GM12878 (cell line): Measurements from ENCODE around the gene SENP7. TPM values are rescaled to one million over a fixed set of nuclear protein-coding genes. Genes with fewer than 3 reads are reported as not detected.

Experiments used
- ATAC-seq: fragments of 200-7000 bp; cut with Tn5 transposase; 3 replicates; pipeline ENCODE4 v1.9.1; 2020; ENCODE audit warnings: mild to moderate bottlenecking, moderate library complexity
- BruUV-seq: library from RNA; stranded (reverse); fragments of 400-500 nt; replicated peaks from 2 replicates; lab custom pipeline; 2021; lab: Mats Ljungman, UMichigan
- CTCF ChIA-PET: fragments of 300-600 bp; sonication (Branson Sonifier 250); formaldehyde crosslinking; extraction: SDS; loops from one replicate; lab custom pipeline; 2021; ENCODE audit warnings: inconsistent platforms; lab: Yijun Ruan, JAX
- POLR2A ChIA-PET: fragments of 350-600 bp; formaldehyde crosslinking; extraction: SDS; loops from one replicate; lab custom pipeline; 2021; ENCODE audit warnings: inconsistent platforms; lab: Charles Lee
- RAD21 ChIA-PET: fragments of 300-600 bp; sonication (Branson Sonifier 250); formaldehyde crosslinking; loops from one replicate; lab custom pipeline; 2023; ENCODE audit warnings: antibody characterized with exemption; ENCODE audit not compliant: unreplicated experiment; lab: Charles Lee
- SMC1A ChIA-PET: fragments of 300-600 bp; sonication (Branson Sonifier 250); formaldehyde crosslinking; loops from one replicate; lab custom pipeline; 2023; ENCODE audit not compliant: unreplicated experiment, uncharacterized antibody; lab: Charles Lee
- DNase-seq: peaks from one replicate; pipeline ENCODE4 v3.0.0-alpha.2; 2011; ENCODE audit warnings: low read depth, low spot score
- FAIRE-seq: peaks from 3 replicates; lab custom pipeline; 2011; peaks lifted over from hg19 to GRCh38; lab: Jason Lieb, UNC
- H2AFZ ChIP-seq: 2 replicates; pipeline ENCODE4 v1.6.0; 2011; ENCODE audit warnings: low read depth, low read length, control low read depth; ENCODE audit not compliant: control insufficient read depth
- H3K27ac ChIP-seq: 2 replicates; pipeline ENCODE4 v1.5.1; 2011; ENCODE audit warnings: control low read depth; ENCODE audit not compliant: control insufficient read depth, insufficient read depth
- H3K27me3 ChIP-seq, 2 experiments: replicated peaks in 1 of 2; 2 replicates each; pipeline versions ENCODE4 v1.6.0 to v1.6.1; 2011; ENCODE audit warnings: low read length in 1 of 2; ENCODE audit not compliant: control insufficient read depth in 2 of 2, insufficient read depth in 2 of 2
- H3K36me3 ChIP-seq, 2 experiments: 2 replicates each; pipeline ENCODE4 v1.5.1; 2011; ENCODE audit warnings: low read length in 1 of 2; ENCODE audit not compliant: control insufficient read depth in 2 of 2, insufficient read depth in 2 of 2
- H3K4me1 ChIP-seq: 2 replicates; pipeline ENCODE4 v1.6.1; 2011; ENCODE audit warnings: mild to moderate bottlenecking, low read length, moderate library complexity, mixed read lengths; ENCODE audit not compliant: control insufficient read depth, insufficient read depth
- H3K4me2 ChIP-seq: 2 replicates; pipeline ENCODE4 v1.6.0; 2011; ENCODE audit warnings: control low read depth; ENCODE audit not compliant: control insufficient read depth, insufficient read depth
- H3K4me3 ChIP-seq: fragments of 200-600 bp; sonication (generic); 2 replicates; pipeline ENCODE4 v1.5.1; 2016
- H3K79me2 ChIP-seq: 2 replicates; pipeline ENCODE4 v1.6.0; 2011; ENCODE audit warnings: low read length; ENCODE audit not compliant: control insufficient read depth, insufficient read depth
- H3K9ac ChIP-seq: 2 replicates; pipeline ENCODE4 v1.8.0; 2011; ENCODE audit warnings: low read length, control low read depth, mixed read lengths; ENCODE audit not compliant: control insufficient read depth, insufficient read depth
- H3K9me3 ChIP-seq: replicated peaks from 3 replicates; pipeline ENCODE4 v1.5.1; 2011; ENCODE audit warnings: mild to moderate bottlenecking, low read length; ENCODE audit not compliant: control insufficient read depth, insufficient read depth
- H4K20me1 ChIP-seq: 2 replicates; pipeline ENCODE4 v1.6.0; 2011; ENCODE audit not compliant: control insufficient read depth, insufficient read depth
- ASH2L ChIP-seq: fragments of 300-600, 200-600 bp; sonication (generic); IDR thresholded peaks from 2 replicates; pipeline ENCODE4 v1.6.1; 2017; ENCODE audit warnings: low read depth, mild to moderate bottlenecking, borderline replicate concordance
- ESRRA ChIP-seq: IDR thresholded peaks from 2 replicates; pipeline ENCODE4 v1.6.1; 2012; ENCODE audit warnings: mild to moderate bottlenecking, low read length, improper control_type of control experiment
- GATAD2B ChIP-seq: fragments of 450-650 bp; conservative IDR thresholded peaks from 2 replicates; pipeline ENCODE4 v1.6.1; 2017; ENCODE audit warnings: low read depth, mild to moderate bottlenecking, moderate library complexity
- HCFC1 ChIP-seq: fragments of 150-350 bp; IDR thresholded peaks from 2 replicates; pipeline ENCODE4 v1.6.1; 2014; ENCODE audit warnings: low read length
- KDM1A ChIP-seq: fragments of 200-600 bp; sonication (generic); IDR thresholded peaks from 2 replicates; pipeline ENCODE4 v1.6.1; 2016; ENCODE audit warnings: borderline replicate concordance
- NKRF ChIP-seq: fragments of 450-650 bp; conservative IDR thresholded peaks from 2 replicates; pipeline ENCODE4 v1.6.1; 2017; ENCODE audit warnings: mild to moderate bottlenecking, moderate library complexity
- PBX3 ChIP-seq: IDR thresholded peaks from 2 replicates; pipeline ENCODE4 v1.6.1; 2011; ENCODE audit warnings: mild to moderate bottlenecking, low read depth, low read length, moderate library complexity; ENCODE audit not compliant: insufficient replicate concordance
- PKNOX1 ChIP-seq: fragments of 450-650 bp; IDR thresholded peaks from 2 replicates; pipeline ENCODE4 v1.6.1; 2016; ENCODE audit warnings: mild to moderate bottlenecking
- RFX5 ChIP-seq: IDR thresholded peaks from 2 replicates; pipeline ENCODE4 v1.6.1; 2011; ENCODE audit warnings: low read depth, low read length, improper control_type of control experiment
- SIX5 ChIP-seq: IDR thresholded peaks from 2 replicates; pipeline ENCODE4 v1.6.1; 2011; ENCODE audit warnings: mild to moderate bottlenecking, low read depth, low read length, moderate library complexity; ENCODE audit not compliant: severe bottlenecking
- SREBF2 ChIP-seq: IDR thresholded peaks from 2 replicates; pipeline ENCODE4 v1.6.1; 2012; ENCODE audit warnings: mild to moderate bottlenecking, low read length
- TARDBP ChIP-seq: IDR thresholded peaks from 2 replicates; pipeline ENCODE4 v1.6.1; 2016; ENCODE audit warnings: borderline replicate concordance
- ZBTB11 ChIP-seq: fragments of 450-650 bp; formaldehyde crosslinking; IDR thresholded peaks from 2 replicates; pipeline ENCODE4 v1.5.0; 2022; ENCODE audit warnings: mild to moderate bottlenecking, missing genetic modification characterization
- ZNF207 ChIP-seq: fragments of 450-650 bp; IDR thresholded peaks from 2 replicates; pipeline ENCODE4 v1.6.1; 2014; ENCODE audit warnings: antibody characterized with exemption, mild to moderate bottlenecking, borderline replicate concordance
- ZZZ3 ChIP-seq: IDR thresholded peaks from 2 replicates; pipeline ENCODE4 v1.6.1; 2011; ENCODE audit warnings: low read depth; ENCODE audit not compliant: control insufficient read depth, insufficient read length
- WGBS: methylation state at CpG from one replicate; pipeline ENCODE4 v1.1.6; 2016; ENCODE audit warnings: low lambda C conversion rate; ENCODE audit not compliant: insufficient replicate concordance, insufficient coverage; ENCODE audit errors: missing lambda C conversion rate; 5-methylcytosine and 5-hydroxymethylcytosine counted together
- in situ Hi-C: fragments of 300-500 bp; cut with MboI; formaldehyde crosslinking; loops from 9 replicates; pipeline ENCODE4 v1.14.3; 2018; ENCODE audit warnings: mixed read lengths
- intact Hi-C: fragments of 100-400 bp; cut with micrococcal nuclease; formaldehyde crosslinking; loops from one replicate; pipeline ENCODE4 v1.14.2; 2022; ENCODE audit not compliant: unreplicated experiment
- polyA plus RNA-seq, 11 experiments: library from polyadenylated mRNA; depleted of rRNA in 4 of 11; unstranded in 6 of 11; stranded (reverse) in 5 of 11; fragments of >200 nt; fragmentation: Nextera tagmentation in 4 of 11; fragmentation: Illumina TruSeq in 1 of 11; extraction: Ambion mirVana in 4 of 11; extraction: Trizol in 1 of 11; gene quantifications; 1 replicate in 1 of 11; 2 replicates in 10 of 11; pipeline versions ENCODE4 v1.2.1 to v1.2.3, GENCODE V29; 2011 to 2016; ENCODE audit warnings: inconsistent platforms in 2 of 11, missing spikeins in 2 of 11, low read depth in 1 of 11
- total RNA-seq, 4 experiments: library from RNA; depleted of rRNA in 3 of 4; stranded (reverse); fragments of >200 nt in 3 of 4; fragmentation: Illumina TruSeq in 1 of 4; extraction: Trizol in 1 of 4; gene quantifications; 2 replicates each; pipeline versions ENCODE4 v1.2.1 to v1.2.3, GENCODE V29; 2013 to 2021

SENP7 gene
- total and polyA plus RNA-seq, 10 of the 15 experiments (the other 5 are each of a cell fraction or from before 2014, with no cell fraction given) = 2.6 to 14.7 (median 8.3) TPM

- H2AFZ ChIP-seq = no peak overlapping the region
- H3K27ac ChIP-seq = no peak overlapping the region
- DNase-seq (no peak), ATAC-seq (no peak), FAIRE-seq (no peak)
- SMC1A ChIA-PET = interaction anchor here (1.0 kb wide), 1 partner anchor 13 kb away, joined by 3 read pairs; no protein-coding TSS in a partner anchor
- no peak overlapping the region for H3K9ac ChIP-seq
- BruUV-seq = no TSS peak
- RAD21 ChIA-PET = no interaction called here
- H3K4me3 ChIP-seq = no peak overlapping the region
- H3K4me2 ChIP-seq = no peak overlapping the region
- H3K4me1 ChIP-seq = no peaks in the 10 kb centered on the region
- CTCF ChIA-PET = no interaction called here
- no peaks in the 10 kb centered on the region for H3K36me3 ChIP-seq
- intact Hi-C loops = no loop called here
- H3K79me2 ChIP-seq = no peaks in the 10 kb centered on the region
- in situ Hi-C loops = no loop called here
- WGBS = 48% methylated on average over 2 of the region's 2 CpGs
- H4K20me1 ChIP-seq = no peaks in the 10 kb centered on the region
- no peaks in the 10 kb centered on the region for H3K27me3 ChIP-seq
- H3K9me3 ChIP-seq = no peaks in the 10 kb centered on the region
- POLR2A ChIA-PET = interaction anchor here (0.6 kb wide), 1 partner anchor 110 kb away, joined by 5 read pairs; no protein-coding TSS in a partner anchor
- TF ChIP-seq NKRF (no peak), SIX5 (no peak), PBX3 (no peak), ZNF207 (no peak), PKNOX1 (no peak), ASH2L (no peak), RFX5 (no peak), ESRRA (no peak), ZBTB11 (CRISPR knock-in tag) (no peak), SREBF2 (no peak), TARDBP (no peak), KDM1A (no peak), GATAD2B (no peak), HCFC1 (no peak), ZZZ3 (no peak)
These were observed 35.6 kb upstream of the SENP7 start for GRCh38 chr3:101548527-101549105.
